HG02571 (cell line): ENCODE data around the gene TMEM191C.
A peak's percentile ranks its signal among the peaks of the same experiment; 100 is the strongest.
"Not testable (repeated sequence)": the region's sequence is repeated elsewhere in the genome, so short reads cannot be mapped to it uniquely, and the experiment has no call there.

Experiments
- ATAC-seq: cut with Tn5 transposase; IDR thresholded peaks from one replicate; pipeline ENCODE4 v1.9.1; 2021; ENCODE audit warnings: mild to moderate bottlenecking, moderate library complexity; ENCODE audit not compliant: unreplicated experiment

The TMEM191C gene

GRCh38 chr22:21469097-21469994 lies 2.2 kb downstream of the TMEM191C start:
- not testable (repeated sequence) for ATAC-seq

GRCh38 chr22:21472984-21473383 lies 5.8 kb downstream of the TMEM191C start:
- ATAC-seq: not testable (repeated sequence)

GRCh38 chr22:21473664-21474063 lies 6.5 kb downstream of the TMEM191C start:
- ATAC-seq: not testable (repeated sequence)

- ATAC-seq: not testable (repeated sequence)
Observed at GRCh38 chr22:21484039-21484438, 16.9 kb downstream of the TMEM191C start.

GRCh38 chr22:21487723-21488122 lies 20.5 kb downstream of the TMEM191C start:
- ATAC-seq: not testable (repeated sequence)

- ATAC-seq: not testable (repeated sequence)
Observed at GRCh38 chr22:21489149-21489680, 22.0 kb downstream of the TMEM191C start.

- ATAC-seq: not testable (repeated sequence)
Observed at GRCh38 chr22:21490556-21490955, 23.4 kb downstream of the TMEM191C start.

- ATAC-seq: not testable (repeated sequence)
Observed at GRCh38 chr22:21492271-21492670, 25.1 kb downstream of the TMEM191C start.

- ATAC-seq: not testable (repeated sequence)
Observed at GRCh38 chr22:21493789-21494782, 26.9 kb downstream of the TMEM191C start.

GRCh38 chr22:21497984-21498383 lies 30.8 kb downstream of the TMEM191C start:
- ATAC-seq: not testable (repeated sequence)

GRCh38 chr22:21498489-21498888 lies 31.3 kb downstream of the TMEM191C start:
- ATAC-seq: not testable (repeated sequence)

GRCh38 chr22:21499623-21500506 lies 32.7 kb downstream of the TMEM191C start:
- not testable (repeated sequence) for ATAC-seq

GRCh38 chr22:21510397-21510796 lies 43.2 kb downstream of the TMEM191C start:
- not testable (repeated sequence) for ATAC-seq

GRCh38 chr22:21512022-21512421 lies 44.8 kb downstream of the TMEM191C start:
- ATAC-seq: not testable (repeated sequence)

GRCh38 chr22:21514117-21514516 lies 46.9 kb downstream of the TMEM191C start:
- not testable (repeated sequence) for ATAC-seq

GRCh38 chr22:21515234-21515633 lies 48.0 kb downstream of the TMEM191C start:
- ATAC-seq: not testable (repeated sequence)

GRCh38 chr22:21516522-21516921 lies 49.3 kb downstream of the TMEM191C start:
- not testable (repeated sequence) for ATAC-seq

- ATAC-seq: peak; percentile 81
Observed at GRCh38 chr22:21516970-21517764, 50.0 kb downstream of the TMEM191C start.
